HCT116 (cell line): ENCODE measurements around the gene PDK1.

Source experiments
- EGR1 ChIP-seq: IDR thresholded peaks from 2 replicates; pipeline ENCODE4 v1.6.1; 2012; ENCODE audit warnings: low read depth
- ELF1 ChIP-seq: IDR thresholded peaks from 2 replicates; pipeline ENCODE4 v1.6.1; 2012; ENCODE audit warnings: low read depth, borderline replicate concordance
- EZH2 ChIP-seq: fragments of 200-600 bp; sonication (generic); IDR thresholded peaks from 2 replicates; pipeline ENCODE4 v1.6.1; 2017; ENCODE audit warnings: antibody characterized with exemption, mixed run types
- EZH2phosphoT487 ChIP-seq: fragments of 200-600 bp; IDR thresholded peaks from 2 replicates; pipeline ENCODE4 v1.6.1; 2018; ENCODE audit warnings: antibody characterized with exemption, borderline replicate concordance
- FOSL1 ChIP-seq: IDR thresholded peaks from 2 replicates; pipeline ENCODE4 v1.6.1; 2012; ENCODE audit warnings: low read depth
- JUND ChIP-seq: IDR thresholded peaks from 2 replicates; pipeline ENCODE4 v1.6.1; 2012
- POLR2A ChIP-seq: IDR thresholded peaks from 2 replicates; pipeline ENCODE4 v1.7.0; 2011; ENCODE audit warnings: borderline replicate concordance; ENCODE audit not compliant: insufficient read depth, insufficient read length; ENCODE audit errors: extremely low read depth
- SIN3A ChIP-seq: IDR thresholded peaks from 2 replicates; pipeline ENCODE4 v1.6.1; 2012; ENCODE audit warnings: low read depth
- TCF7L2 ChIP-seq: IDR thresholded peaks from 2 replicates; pipeline ENCODE4 v1.7.0; 2011; ENCODE audit warnings: borderline replicate concordance, inconsistent platforms; ENCODE audit not compliant: insufficient read depth, insufficient read length; ENCODE audit errors: extremely low read depth
- ZNF274 ChIP-seq: fragments of 200-500 bp; sonication (Bioruptor generic); IDR thresholded peaks from 2 replicates; pipeline ENCODE4 v1.6.1; 2014; ENCODE audit warnings: mild to moderate bottlenecking, low read depth, low read length, inconsistent platforms
- TF ChIP-seq, protein P1 (sequence below), 3 experiments: fragments of 200-600 bp in 1 of 3; sonication (generic) in 1 of 3; IDR thresholded peaks in 2 of 3; conservative IDR thresholded peaks in 1 of 3; 2 replicates each; pipeline ENCODE4 v1.5.1; 2012 to 2017; ENCODE audit warnings: low read depth in 2 of 3, low read length in 2 of 3, antibody characterized with exemption in 1 of 3, borderline replicate concordance in 1 of 3, control low read depth in 1 of 3, mild to moderate bottlenecking in 1 of 3, mixed read lengths in 1 of 3, mixed run types in 1 of 3, moderate library complexity in 1 of 3; ENCODE audit not compliant: insufficient read depth in 1 of 3
- TF ChIP-seq, protein P2 (sequence below): IDR thresholded peaks from 2 replicates; pipeline ENCODE4 v1.6.1; 2012; ENCODE audit warnings: low read depth
- TF ChIP-seq, protein P3 (sequence below): IDR thresholded peaks from 2 replicates; pipeline ENCODE4 v1.6.1; 2011; ENCODE audit warnings: mild to moderate bottlenecking, low read length, moderate library complexity; ENCODE audit not compliant: insufficient replicate concordance; ENCODE audit errors: extremely low read depth

DNA sequence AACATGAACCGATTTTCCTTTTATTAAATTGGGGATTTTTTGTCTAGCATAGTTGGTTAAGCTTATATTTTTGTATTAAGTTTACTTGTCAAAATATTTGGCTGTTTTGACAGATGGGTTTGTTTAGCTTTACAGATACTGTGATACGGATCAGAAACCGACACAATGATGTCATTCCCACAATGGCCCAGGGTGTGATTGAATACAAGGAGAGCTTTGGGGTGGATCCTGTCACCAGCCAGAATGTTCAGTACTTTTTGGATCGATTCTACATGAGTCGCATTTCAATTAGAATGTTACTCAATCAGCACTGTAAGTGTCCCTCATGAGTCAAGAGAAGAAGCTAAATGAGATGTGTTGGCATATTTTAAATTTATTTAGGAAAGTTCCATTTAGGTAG, 8.5 kb downstream of the PDK1 start:
- no peak for TF ChIP-seq POLR2A
- TF ChIP-seq, protein P1, sequence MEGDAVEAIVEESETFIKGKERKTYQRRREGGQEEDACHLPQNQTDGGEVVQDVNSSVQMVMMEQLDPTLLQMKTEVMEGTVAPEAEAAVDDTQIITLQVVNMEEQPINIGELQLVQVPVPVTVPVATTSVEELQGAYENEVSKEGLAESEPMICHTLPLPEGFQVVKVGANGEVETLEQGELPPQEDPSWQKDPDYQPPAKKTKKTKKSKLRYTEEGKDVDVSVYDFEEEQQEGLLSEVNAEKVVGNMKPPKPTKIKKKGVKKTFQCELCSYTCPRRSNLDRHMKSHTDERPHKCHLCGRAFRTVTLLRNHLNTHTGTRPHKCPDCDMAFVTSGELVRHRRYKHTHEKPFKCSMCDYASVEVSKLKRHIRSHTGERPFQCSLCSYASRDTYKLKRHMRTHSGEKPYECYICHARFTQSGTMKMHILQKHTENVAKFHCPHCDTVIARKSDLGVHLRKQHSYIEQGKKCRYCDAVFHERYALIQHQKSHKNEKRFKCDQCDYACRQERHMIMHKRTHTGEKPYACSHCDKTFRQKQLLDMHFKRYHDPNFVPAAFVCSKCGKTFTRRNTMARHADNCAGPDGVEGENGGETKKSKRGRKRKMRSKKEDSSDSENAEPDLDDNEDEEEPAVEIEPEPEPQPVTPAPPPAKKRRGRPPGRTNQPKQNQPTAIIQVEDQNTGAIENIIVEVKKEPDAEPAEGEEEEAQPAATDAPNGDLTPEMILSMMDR (IDR thresholded peaks at IDR 0.05 in 2 of 3, conservative IDR thresholded peaks at IDR 0.05 in 1 of 3; ENCODE audit: borderline replicate concordance in 1 of 3, insufficient read depth in 1 of 3, low read depth in 2 of 3, low read length in 2 of 3), result no peak
- no peak for TF ChIP-seq FOSL1
- TF ChIP-seq SIN3A, result no peak
- TF ChIP-seq ELF1, result no peak
- no peak for TF ChIP-seq TCF7L2
- TF ChIP-seq, protein P2, sequence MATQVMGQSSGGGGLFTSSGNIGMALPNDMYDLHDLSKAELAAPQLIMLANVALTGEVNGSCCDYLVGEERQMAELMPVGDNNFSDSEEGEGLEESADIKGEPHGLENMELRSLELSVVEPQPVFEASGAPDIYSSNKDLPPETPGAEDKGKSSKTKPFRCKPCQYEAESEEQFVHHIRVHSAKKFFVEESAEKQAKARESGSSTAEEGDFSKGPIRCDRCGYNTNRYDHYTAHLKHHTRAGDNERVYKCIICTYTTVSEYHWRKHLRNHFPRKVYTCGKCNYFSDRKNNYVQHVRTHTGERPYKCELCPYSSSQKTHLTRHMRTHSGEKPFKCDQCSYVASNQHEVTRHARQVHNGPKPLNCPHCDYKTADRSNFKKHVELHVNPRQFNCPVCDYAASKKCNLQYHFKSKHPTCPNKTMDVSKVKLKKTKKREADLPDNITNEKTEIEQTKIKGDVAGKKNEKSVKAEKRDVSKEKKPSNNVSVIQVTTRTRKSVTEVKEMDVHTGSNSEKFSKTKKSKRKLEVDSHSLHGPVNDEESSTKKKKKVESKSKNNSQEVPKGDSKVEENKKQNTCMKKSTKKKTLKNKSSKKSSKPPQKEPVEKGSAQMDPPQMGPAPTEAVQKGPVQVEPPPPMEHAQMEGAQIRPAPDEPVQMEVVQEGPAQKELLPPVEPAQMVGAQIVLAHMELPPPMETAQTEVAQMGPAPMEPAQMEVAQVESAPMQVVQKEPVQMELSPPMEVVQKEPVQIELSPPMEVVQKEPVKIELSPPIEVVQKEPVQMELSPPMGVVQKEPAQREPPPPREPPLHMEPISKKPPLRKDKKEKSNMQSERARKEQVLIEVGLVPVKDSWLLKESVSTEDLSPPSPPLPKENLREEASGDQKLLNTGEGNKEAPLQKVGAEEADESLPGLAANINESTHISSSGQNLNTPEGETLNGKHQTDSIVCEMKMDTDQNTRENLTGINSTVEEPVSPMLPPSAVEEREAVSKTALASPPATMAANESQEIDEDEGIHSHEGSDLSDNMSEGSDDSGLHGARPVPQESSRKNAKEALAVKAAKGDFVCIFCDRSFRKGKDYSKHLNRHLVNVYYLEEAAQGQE, result no peak
- no peak for TF ChIP-seq EZH2
- TF ChIP-seq, protein P3, sequence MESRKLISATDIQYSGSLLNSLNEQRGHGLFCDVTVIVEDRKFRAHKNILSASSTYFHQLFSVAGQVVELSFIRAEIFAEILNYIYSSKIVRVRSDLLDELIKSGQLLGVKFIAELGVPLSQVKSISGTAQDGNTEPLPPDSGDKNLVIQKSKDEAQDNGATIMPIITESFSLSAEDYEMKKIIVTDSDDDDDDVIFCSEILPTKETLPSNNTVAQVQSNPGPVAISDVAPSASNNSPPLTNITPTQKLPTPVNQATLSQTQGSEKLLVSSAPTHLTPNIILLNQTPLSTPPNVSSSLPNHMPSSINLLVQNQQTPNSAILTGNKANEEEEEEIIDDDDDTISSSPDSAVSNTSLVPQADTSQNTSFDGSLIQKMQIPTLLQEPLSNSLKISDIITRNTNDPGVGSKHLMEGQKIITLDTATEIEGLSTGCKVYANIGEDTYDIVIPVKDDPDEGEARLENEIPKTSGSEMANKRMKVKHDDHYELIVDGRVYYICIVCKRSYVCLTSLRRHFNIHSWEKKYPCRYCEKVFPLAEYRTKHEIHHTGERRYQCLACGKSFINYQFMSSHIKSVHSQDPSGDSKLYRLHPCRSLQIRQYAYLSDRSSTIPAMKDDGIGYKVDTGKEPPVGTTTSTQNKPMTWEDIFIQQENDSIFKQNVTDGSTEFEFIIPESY, result no peak
- TF ChIP-seq EZH2phosphoT487, result no peak
- TF ChIP-seq JUND, result no peak
- no peak for TF ChIP-seq EGR1
- TF ChIP-seq ZNF274, result no peak
